OCI-LY1 (cell line): ENCODE results near the gene MTHFD1.

Source experiments
- EZH2 ChIP-seq: fragments of 200-600 bp; sonication (generic), shearing (Covaris generic); IDR thresholded peaks from 2 replicates; pipeline ENCODE4 v1.8.0; 2017; ENCODE audit warnings: borderline replicate concordance, mixed run types, mild to moderate bottlenecking, antibody characterized with exemption, low read length, moderate library complexity, mixed read lengths
- TF ChIP-seq, protein P1 (sequence below): fragments of 200-600 bp; sonication (generic), shearing (Covaris generic); IDR thresholded peaks from 2 replicates; pipeline ENCODE4 v1.5.1; 2017; ENCODE audit warnings: mild to moderate bottlenecking, antibody characterized with exemption, low read length, moderate library complexity, mixed read lengths

DNA sequence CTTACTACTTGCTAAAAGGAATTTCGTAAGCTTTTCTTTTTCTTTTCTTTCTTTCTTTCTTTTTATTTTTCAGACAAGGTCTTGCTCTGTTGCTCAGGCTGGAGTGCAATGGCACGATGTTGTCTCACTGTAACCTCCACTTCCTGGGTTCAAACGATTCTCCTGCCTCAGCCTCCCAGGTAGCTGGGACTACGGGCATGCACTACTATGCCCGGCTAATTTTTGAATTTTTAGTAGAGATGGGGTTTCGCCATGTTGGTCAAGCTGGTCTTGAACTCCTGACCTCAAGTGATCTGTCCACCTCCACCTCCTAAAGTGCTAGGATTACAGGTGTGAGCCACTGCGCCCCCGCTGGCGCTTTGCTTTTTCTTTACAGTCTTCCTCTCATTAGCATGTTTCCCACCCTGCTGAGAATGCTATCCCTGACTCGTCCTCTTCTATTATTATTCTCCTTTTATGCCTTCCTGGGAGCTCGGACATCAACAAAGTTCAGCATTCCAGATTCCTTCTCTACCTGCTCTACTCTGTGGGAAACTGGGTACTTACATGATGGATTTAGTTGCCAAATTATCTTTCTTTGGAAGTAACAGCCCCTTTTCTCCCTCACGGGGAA, 3.1 kb downstream of the MTHFD1 start:
- TF ChIP-seq EZH2: no peak
- TF ChIP-seq, protein P1, sequence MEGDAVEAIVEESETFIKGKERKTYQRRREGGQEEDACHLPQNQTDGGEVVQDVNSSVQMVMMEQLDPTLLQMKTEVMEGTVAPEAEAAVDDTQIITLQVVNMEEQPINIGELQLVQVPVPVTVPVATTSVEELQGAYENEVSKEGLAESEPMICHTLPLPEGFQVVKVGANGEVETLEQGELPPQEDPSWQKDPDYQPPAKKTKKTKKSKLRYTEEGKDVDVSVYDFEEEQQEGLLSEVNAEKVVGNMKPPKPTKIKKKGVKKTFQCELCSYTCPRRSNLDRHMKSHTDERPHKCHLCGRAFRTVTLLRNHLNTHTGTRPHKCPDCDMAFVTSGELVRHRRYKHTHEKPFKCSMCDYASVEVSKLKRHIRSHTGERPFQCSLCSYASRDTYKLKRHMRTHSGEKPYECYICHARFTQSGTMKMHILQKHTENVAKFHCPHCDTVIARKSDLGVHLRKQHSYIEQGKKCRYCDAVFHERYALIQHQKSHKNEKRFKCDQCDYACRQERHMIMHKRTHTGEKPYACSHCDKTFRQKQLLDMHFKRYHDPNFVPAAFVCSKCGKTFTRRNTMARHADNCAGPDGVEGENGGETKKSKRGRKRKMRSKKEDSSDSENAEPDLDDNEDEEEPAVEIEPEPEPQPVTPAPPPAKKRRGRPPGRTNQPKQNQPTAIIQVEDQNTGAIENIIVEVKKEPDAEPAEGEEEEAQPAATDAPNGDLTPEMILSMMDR: no peak
